SKM-1 (cell line): ENCODE results near the gene RPS26.
A peak's percentile ranks its signal among the peaks of the same experiment; 100 is the strongest.
"Not testable (repeated sequence)": the region's sequence is repeated elsewhere in the genome, so short reads cannot be mapped to it uniquely, and the experiment has no call there.

Experiments used
- DNase-seq: peaks from one replicate; lab custom pipeline; 2025; ENCODE audit not compliant: unreplicated experiment; lab: John Stamatoyannopoulos, UW

Gene RPS26

GRCh38 chr12:56041552-56042429 is at the start of gene RPS26:
Gene RPS26 (plus strand): TSS chr12:56041918. CDS start chr12:56042167, 249 bp downstream.
- DNase-seq, result peak; percentile 72

GRCh38 chr12:55993230-55993853 is 48.4 kb upstream of the RPS26 start:
- no peak for DNase-seq

GRCh38 chr12:55995366-55995765 is 46.4 kb upstream of the RPS26 start:
- no peak for DNase-seq

- no peak for DNase-seq
These were observed 45.5 kb upstream of the RPS26 start for GRCh38 chr12:55996201-55996714.

GRCh38 chr12:55996715-55997534 is 44.8 kb upstream of the RPS26 start, which contains the start of gene SUOX:
Gene SUOX (plus strand): TSS chr12:55997276. CDS start chr12:56002222, 4,946 bp downstream.
- no peak for DNase-seq

GRCh38 chr12:55997535-55997859 is 44.2 kb upstream of the RPS26 start:
- DNase-seq, result no peak

GRCh38 chr12:55999522-55999921 is 42.2 kb upstream of the RPS26 start:
- DNase-seq, result not testable (repeated sequence)

GRCh38 chr12:55999999-56000540 is 41.6 kb upstream of the RPS26 start:
- not testable (repeated sequence) for DNase-seq

- DNase-seq, result no peak
These were observed 40.1 kb upstream of the RPS26 start for GRCh38 chr12:56001487-56002100.

- not testable (repeated sequence) for DNase-seq
These were observed 38.3 kb upstream of the RPS26 start for GRCh38 chr12:56003376-56003775.

- no peak for DNase-seq
These were observed 37.5 kb upstream of the RPS26 start for GRCh38 chr12:56004211-56004610.

- no peak for DNase-seq
These were observed 33.9 kb upstream of the RPS26 start for GRCh38 chr12:56007564-56008559.

- no peak for DNase-seq
These were observed 31.6 kb upstream of the RPS26 start for GRCh38 chr12:56010111-56010570.

- no peak for DNase-seq
These were observed 30.1 kb upstream of the RPS26 start for GRCh38 chr12:56011509-56012090.

GRCh38 chr12:56013482-56013881 is 28.2 kb upstream of the RPS26 start:
- DNase-seq, result no peak

GRCh38 chr12:56014205-56014604 is 27.5 kb upstream of the RPS26 start:
- DNase-seq, result no peak

- DNase-seq, result no peak
These were observed 24.5 kb upstream of the RPS26 start for GRCh38 chr12:56017181-56017580.

- no peak for DNase-seq
These were observed 23.4 kb upstream of the RPS26 start for GRCh38 chr12:56018356-56018755.
